ENCODE results near the gene ZNF200. TPM values are rescaled to one million over a fixed set of nuclear protein-coding genes. Genes with fewer than 3 reads are reported as not detected.

The ZNF200 gene
- total RNA-seq, 1 donor from 2014 or later, result 13.4 TPM

- DNase-seq (ENCODE audit: low spot score), result no peak
- Mint-ChIP-seq H3K36me3 (ENCODE audit: low read depth, unreplicated experiment) (peaks cover 4% of the 10 kb centered on the region), H3K9me3 (ENCODE audit: unreplicated experiment) (peaks cover 4% of the 10 kb centered on the region), H3K27ac (ENCODE audit: unreplicated experiment) (no peak overlapping the region), H3K27me3 (ENCODE audit: unreplicated experiment) (peaks cover 34% of the 10 kb centered on the region), H3K4me1 (ENCODE audit: unreplicated experiment) (peaks cover 20% of the 10 kb centered on the region), H3K4me3 (ENCODE audit: unreplicated experiment) (no peak overlapping the region)
- TF ChIP-seq, protein P1, sequence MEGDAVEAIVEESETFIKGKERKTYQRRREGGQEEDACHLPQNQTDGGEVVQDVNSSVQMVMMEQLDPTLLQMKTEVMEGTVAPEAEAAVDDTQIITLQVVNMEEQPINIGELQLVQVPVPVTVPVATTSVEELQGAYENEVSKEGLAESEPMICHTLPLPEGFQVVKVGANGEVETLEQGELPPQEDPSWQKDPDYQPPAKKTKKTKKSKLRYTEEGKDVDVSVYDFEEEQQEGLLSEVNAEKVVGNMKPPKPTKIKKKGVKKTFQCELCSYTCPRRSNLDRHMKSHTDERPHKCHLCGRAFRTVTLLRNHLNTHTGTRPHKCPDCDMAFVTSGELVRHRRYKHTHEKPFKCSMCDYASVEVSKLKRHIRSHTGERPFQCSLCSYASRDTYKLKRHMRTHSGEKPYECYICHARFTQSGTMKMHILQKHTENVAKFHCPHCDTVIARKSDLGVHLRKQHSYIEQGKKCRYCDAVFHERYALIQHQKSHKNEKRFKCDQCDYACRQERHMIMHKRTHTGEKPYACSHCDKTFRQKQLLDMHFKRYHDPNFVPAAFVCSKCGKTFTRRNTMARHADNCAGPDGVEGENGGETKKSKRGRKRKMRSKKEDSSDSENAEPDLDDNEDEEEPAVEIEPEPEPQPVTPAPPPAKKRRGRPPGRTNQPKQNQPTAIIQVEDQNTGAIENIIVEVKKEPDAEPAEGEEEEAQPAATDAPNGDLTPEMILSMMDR (IDR thresholded peaks at IDR 0.05; ENCODE audit: unreplicated experiment), result no peak
Measured at GRCh38 chr16:3192476-3193019, 42.4 kb downstream of the ZNF200 start.

- no peak for DNase-seq (ENCODE audit: low spot score)
- Mint-ChIP-seq H3K27me3 (ENCODE audit: unreplicated experiment) (peaks cover 39% of the 10 kb centered on the region), H3K36me3 (ENCODE audit: low read depth, unreplicated experiment) (peaks cover 4% of the 10 kb centered on the region), H3K4me3 (ENCODE audit: unreplicated experiment) (peak overlapping the region; percentile 60), H3K9me3 (ENCODE audit: unreplicated experiment) (peaks cover 4% of the 10 kb centered on the region), H3K27ac (ENCODE audit: unreplicated experiment) (peak overlapping the region; percentile 24), H3K4me1 (ENCODE audit: unreplicated experiment) (peaks cover 21% of the 10 kb centered on the region)
- TF ChIP-seq, protein P1 (IDR thresholded peaks at IDR 0.05; ENCODE audit: unreplicated experiment), result no peak
Measured at GRCh38 chr16:3190949-3191353, 44.0 kb downstream of the ZNF200 start.

GRCh38 chr16:3189869-3190268 lies 45.1 kb downstream of the ZNF200 start:
- Mint-ChIP-seq H3K36me3 (ENCODE audit: low read depth, unreplicated experiment) (peaks cover 4% of the 10 kb centered on the region), H3K27ac (ENCODE audit: unreplicated experiment) (peak overlapping the region; percentile 48), H3K4me1 (ENCODE audit: unreplicated experiment) (peaks cover 21% of the 10 kb centered on the region), H3K9me3 (ENCODE audit: unreplicated experiment) (peaks cover 4% of the 10 kb centered on the region), H3K27me3 (ENCODE audit: unreplicated experiment) (peaks cover 38% of the 10 kb centered on the region), H3K4me3 (ENCODE audit: unreplicated experiment) (peak overlapping the region; percentile 83)
- no peak for DNase-seq (ENCODE audit: low spot score)
- TF ChIP-seq, protein P1 (IDR thresholded peaks at IDR 0.05; ENCODE audit: unreplicated experiment), result no peak

DNA sequence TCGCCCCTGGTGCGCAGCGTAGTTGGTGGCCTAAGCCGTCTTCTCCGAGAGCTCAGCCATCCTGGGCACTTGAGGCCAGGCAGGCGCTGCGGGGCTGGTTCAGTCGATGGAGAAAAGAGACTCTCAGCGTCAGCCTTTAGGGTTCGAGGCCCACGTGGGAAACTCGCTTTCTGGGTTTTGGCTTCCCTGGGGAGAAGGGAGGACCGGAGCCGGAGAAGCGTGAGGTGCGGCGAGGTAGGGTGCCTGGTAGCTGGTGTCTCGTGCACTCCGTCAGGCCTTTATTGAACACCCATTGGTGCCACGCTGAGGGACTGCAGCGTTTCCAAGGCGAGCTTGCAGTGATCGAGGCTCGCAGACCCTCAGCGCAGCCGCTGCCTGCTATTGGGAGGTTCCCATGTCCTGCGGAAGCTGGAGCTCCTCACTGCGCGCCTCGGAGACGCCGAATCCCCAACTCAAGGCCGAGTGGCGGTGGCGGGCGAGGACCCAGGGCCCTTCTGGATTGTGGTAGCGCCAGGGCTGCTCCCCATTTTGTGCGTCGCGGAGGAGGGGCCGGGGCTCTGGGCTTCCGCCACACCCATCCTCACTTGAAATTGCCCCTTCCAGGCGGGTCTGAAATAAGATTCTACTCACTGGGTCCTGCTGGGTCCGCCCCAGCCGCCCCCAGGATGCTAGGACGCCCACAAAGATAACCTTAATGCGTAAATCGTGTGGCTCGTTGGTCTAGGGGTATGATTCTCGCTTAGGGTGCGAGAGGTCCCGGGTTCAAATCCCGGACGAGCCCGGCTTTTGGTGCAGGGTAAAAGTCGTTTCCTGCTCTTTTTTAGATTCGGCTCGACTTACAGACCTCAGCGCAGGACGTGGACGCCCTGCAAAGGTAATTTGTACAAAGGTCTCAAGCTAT lies 45.8 kb downstream of the ZNF200 start:
- H3K9me3 Mint-ChIP-seq (ENCODE audit: unreplicated experiment), result peaks cover 4% of the 10 kb centered on the region
- DNase-seq (ENCODE audit: low spot score), result peak; percentile 45
- peaks cover 22% of the 10 kb centered on the region for H3K4me1 Mint-ChIP-seq (ENCODE audit: unreplicated experiment)
- H3K36me3 Mint-ChIP-seq (ENCODE audit: low read depth, unreplicated experiment), result peaks cover 6% of the 10 kb centered on the region
- H3K4me3 Mint-ChIP-seq (ENCODE audit: unreplicated experiment), result peak overlapping the region; percentile 83
- H3K27ac Mint-ChIP-seq (ENCODE audit: unreplicated experiment), result peak overlapping the region; percentile 30
- peaks cover 38% of the 10 kb centered on the region for H3K27me3 Mint-ChIP-seq (ENCODE audit: unreplicated experiment)
- TF ChIP-seq, protein P1 (IDR thresholded peaks at IDR 0.05; ENCODE audit: unreplicated experiment), result no peak

DNA sequence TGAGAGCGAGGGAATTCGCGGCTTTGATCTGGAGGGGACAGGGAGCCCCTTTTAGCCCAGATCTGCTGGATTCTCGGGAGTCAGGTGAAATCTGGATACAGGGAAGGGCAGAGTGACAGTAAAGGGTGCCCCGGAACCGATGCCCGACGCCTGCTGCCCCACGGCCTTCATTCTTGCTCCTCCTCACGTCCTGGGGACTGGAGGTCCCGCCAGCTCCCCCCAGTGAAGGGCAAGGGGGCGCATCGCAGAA lies 46.4 kb downstream of the ZNF200 start:
- no peak for DNase-seq (ENCODE audit: low spot score)
- H3K27ac Mint-ChIP-seq (ENCODE audit: unreplicated experiment), result no peak overlapping the region

More for the DNA sequence above, 46.4 kb downstream of the ZNF200 start:
- H3K4me3 Mint-ChIP-seq (ENCODE audit: unreplicated experiment), result peak overlapping the region; percentile 25
- peaks cover 25% of the 10 kb centered on the region for H3K4me1 Mint-ChIP-seq (ENCODE audit: unreplicated experiment)
- TF ChIP-seq, protein P1 (IDR thresholded peaks at IDR 0.05; ENCODE audit: unreplicated experiment), result no peak
- H3K36me3 Mint-ChIP-seq (ENCODE audit: low read depth, unreplicated experiment), result peaks cover 12% of the 10 kb centered on the region
- peaks cover 41% of the 10 kb centered on the region for H3K27me3 Mint-ChIP-seq (ENCODE audit: unreplicated experiment)
- H3K9me3 Mint-ChIP-seq (ENCODE audit: unreplicated experiment), result peaks cover 4% of the 10 kb centered on the region
